ENCODE results near the gene ANP32A. TPM values are rescaled to one million over a fixed set of nuclear protein-coding genes. Genes with fewer than 3 reads are reported as not detected.

The ANP32A gene
- total RNA-seq, 4 donors from 2014 or later = 38.2 to 90.8 (median 40.1) TPM

GRCh38 chr15:68729789-68730411 is 90.8 kb downstream of the ANP32A start:
- no peak for DNase-seq
- Histone ChIP-seq H3K4me3 (no peak overlapping the region), H3K36me3 (no peaks in the 10 kb centered on the region), H3K27me3 (no peaks in the 10 kb centered on the region), H3K4me1 (peaks cover 0 to 11% (median 0%) of the 10 kb centered on the region in 4 donors), H3K9me3 (no peaks in the 10 kb centered on the region), H3K27ac (no peak overlapping the region)
- TF ChIP-seq CTCF (IDR thresholded peaks at IDR 0.05) = no peak
- no peak for TF ChIP-seq POLR2A (IDR thresholded peaks at IDR 0.05)

Small RNA genes within 50 kb of the gene (small RNA-seq; reads per million reads assigned to genes)
- gene MIR4312 = 0 reads per million in 2 donors

Other genes starting within 250 kb of the ANP32A start
- 1 to 10 TPM in 3 of 4 donors, under 1 TPM in 1; 0.70 to 9.1 (median 1.7) TPM for gene CORO2B, start 241.9 kb downstream of the ANP32A start, total RNA-seq
- 1 to 10 TPM in 1 of 4 donors, under 1 TPM in 1, not detected in 2; 0.85 to 1.9 TPM for gene SPESP1, start 109.6 kb upstream of the ANP32A start, total RNA-seq
- gene NOX5, start 193.8 kb upstream of the ANP32A start, total RNA-seq = 1 to 10 TPM in 1 of 4 donors, under 1 TPM in 1, not detected in 2; 0.13 to 5.0 TPM